HG02588 (cell line): Measurements from ENCODE around the gene BAZ1A.
"Not testable (repeated sequence)": the region's sequence is repeated elsewhere in the genome, so short reads cannot be mapped to it uniquely, and the experiment has no call there.

ENCODE experiments used
- ATAC-seq: cut with Tn5 transposase; IDR thresholded peaks from one replicate; pipeline ENCODE4 v1.9.1; 2021; ENCODE audit warnings: mild to moderate bottlenecking, moderate library complexity; ENCODE audit not compliant: unreplicated experiment

The BAZ1A gene

DNA sequence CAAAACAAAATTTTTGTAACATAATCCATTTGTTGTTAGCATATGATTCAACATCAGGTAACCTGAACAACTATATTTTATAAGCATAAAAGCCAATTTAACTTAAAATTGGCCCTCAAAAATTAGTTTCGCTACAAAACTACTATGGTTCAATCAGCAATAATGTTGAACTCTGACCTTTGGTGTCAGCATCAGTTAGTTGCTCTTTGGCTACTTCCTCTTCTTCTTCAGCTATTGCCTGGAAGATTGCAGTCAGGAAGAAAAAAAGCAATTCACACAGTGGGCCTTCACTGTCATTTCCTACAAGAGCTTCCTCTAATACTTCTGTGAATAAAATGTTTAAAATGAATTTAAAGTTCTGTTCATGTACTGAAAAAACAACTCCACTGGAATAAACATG, 82.6 kb downstream of the BAZ1A start:
- no peak for ATAC-seq

DNA sequence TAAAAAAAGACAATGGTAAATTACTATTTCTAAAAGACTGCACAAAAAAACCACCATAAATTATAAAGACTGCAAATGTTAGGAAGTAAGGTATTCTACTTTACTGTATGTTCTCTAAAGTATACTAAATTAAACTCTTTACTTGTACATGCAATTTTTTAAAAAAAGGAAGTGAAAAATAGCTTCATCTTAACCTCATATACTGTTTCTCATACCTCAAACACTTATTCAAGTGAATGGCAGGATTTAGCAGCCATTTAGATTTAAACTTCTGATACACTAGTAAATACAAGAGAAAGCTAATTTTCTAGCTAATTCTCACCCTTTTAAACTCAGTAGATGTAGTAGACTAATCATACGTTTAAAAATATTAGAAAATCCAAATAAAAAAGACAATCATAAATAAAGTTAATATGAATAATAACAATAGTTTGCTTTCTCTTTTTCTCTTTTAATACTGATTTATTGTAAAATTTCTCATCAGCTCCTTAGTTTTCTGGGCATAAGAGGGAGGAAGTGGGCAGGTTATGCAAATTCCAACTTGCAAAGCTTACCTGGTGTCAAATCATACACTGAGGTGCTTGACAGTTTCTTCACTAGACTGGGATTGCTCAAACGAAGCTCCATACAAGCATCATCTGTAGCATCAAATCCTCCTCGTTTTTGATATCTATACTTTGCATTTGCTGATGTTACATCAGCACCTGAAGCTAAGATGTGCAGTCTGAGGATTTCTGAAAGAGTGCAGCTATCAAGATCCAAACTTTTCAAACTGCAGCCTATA, 89.7 kb downstream of the BAZ1A start:
- ATAC-seq: no peak

DNA sequence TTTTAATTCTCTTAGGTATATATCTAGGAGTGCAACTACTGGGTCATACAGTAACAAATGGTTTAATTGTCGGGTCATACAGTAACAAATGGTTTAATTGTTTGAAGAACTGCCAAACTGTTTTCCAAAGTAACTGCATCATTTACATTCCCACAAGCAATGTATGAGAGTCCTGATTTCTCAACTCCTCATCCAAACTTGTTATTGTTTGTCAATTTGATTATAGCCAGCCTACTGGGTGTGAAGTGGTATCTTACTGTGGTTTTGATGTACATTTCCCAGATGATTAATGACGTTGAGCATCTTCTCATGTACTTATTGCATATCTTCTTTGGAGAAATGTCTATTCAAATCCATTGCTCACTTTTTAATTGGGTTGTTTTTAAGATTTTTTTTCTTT, 93.1 kb downstream of the BAZ1A start:
- no peak for ATAC-seq

DNA sequence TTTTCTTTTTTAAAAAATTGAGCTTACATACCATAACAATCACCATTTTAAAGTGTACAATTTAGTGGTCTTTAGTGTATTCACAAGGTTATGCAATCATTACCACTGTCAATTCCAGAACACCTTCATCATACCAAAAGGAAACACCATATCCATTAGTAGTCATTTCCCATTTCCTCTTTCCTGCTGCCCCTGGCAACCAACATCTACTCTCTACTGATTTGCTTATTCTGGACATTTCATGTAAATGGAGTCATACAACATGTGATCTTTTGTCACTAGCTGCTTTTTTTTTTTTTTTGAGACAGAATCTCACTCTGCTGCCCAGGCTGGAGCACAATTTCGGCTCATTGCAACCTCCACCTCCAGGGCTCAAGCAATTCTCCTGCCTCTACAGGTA, 93.9 kb downstream of the BAZ1A start:
- ATAC-seq: no peak

DNA sequence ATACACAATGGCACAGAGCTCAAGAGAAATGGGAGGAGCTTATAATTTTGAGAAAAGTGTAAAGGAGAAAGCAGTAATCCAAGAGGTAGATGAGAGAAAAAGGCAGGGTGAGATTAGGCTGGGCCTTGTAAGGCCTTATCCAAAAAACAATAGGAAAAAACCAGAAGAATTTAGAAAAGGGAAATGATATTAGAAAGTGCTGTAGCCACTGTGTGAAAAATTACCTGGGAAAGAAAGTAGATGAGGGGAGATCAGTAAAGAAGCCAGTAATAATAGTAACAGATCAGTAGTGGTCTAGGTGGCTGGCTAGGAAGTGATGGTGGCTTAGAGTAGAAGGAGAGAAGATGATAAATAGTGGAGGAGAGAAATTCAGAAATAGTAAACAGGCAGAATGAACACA, 94.5 kb downstream of the BAZ1A start:
- ATAC-seq: no peak

DNA sequence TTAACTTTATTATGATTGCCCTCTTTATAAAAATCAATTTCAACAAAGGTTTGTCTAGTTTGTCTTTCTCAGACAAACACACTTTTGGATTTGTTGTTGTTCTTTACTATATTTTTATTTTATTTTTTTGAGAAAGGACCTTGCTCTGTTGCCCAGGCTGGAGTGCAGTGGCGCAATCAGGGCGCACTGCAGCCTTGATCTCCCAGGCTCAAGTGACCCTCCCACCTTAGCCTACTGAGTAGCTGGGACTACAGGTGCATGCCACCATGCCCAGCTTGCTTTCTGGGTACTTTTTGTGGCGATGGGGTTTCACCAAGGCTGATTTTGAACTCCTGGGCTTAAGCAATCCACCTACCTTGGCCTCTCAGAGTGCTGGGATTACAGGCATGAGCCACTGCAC, 96.4 kb downstream of the BAZ1A start:
- no peak for ATAC-seq

DNA sequence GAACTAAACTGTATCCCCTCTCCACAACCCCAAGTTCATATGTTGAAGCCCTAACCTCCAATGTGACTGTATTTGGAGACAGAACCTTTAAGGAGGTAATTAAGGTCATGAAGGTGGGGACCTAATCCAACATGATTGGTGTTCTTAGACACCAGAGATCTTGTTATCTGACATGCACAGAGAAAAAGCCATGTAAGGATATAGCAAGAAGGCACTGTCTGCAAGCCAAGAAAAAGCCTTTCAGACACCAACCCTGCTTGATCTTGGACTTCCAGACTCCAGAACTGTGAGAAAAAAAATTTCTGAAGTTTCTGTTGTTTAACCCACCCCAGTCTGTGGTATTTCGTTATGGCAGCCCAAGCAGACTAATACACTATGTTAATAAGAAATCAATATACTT, 98.5 kb downstream of the BAZ1A start:
- no peak for ATAC-seq

DNA sequence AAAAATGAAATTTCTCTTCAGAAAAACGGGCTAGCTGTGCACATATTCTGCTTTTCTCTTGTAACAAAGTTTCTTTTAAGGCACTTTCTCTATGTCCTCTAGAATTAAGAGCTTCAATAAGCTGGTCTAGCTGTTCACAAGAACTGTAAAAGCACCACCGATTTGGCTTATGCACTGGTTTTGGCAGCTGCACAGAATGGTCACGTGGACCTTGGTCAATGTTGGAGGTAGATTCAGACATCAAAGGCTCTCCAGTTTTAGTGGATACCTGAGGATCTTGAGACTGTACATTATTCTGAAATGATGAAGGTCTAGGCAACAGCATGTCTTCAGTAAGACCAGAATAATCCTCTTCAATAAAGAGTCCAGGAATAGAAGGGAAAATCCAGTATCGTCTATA, 99.2 kb downstream of the BAZ1A start:
- ATAC-seq: no peak

DNA sequence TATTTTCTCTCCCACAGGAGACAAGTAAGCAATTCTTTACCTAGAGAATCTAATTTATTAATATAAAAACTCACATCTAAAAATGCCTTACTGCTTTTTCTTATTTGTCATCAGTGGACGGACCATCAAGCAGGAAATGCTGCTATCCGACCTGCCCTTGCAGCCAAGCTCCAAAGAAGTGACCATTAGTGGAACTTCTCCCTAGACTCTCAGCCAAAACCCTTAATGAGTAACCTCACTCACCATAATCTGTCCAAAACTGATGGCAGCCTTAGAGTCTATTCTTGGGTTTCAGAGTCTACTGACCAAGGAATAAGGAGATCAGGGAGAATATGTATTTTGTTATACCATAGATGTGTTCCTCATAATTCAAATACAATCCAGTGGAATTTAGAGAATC, 99.8 kb downstream of the BAZ1A start:
- no peak for ATAC-seq

DNA sequence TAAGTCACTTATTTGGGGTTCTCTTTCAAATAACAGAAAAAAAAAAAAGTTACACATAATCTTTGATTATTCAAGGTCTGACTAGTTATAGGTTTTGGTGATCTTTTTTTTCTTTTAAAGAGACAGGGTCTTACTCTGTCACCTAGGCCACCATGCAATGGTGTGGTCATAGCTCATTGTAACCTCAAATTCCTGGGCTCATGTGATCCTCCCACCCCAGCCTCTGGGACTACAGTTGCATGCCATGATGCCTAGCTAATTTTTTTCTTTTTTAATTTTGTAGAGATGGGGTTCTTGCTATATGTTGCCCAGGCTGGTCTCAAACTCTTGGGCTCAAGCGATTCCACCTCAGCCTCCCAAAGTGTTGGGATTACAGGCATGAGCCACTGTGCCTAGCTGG, 104.3 kb downstream of the BAZ1A start:
- ATAC-seq: no peak

DNA sequence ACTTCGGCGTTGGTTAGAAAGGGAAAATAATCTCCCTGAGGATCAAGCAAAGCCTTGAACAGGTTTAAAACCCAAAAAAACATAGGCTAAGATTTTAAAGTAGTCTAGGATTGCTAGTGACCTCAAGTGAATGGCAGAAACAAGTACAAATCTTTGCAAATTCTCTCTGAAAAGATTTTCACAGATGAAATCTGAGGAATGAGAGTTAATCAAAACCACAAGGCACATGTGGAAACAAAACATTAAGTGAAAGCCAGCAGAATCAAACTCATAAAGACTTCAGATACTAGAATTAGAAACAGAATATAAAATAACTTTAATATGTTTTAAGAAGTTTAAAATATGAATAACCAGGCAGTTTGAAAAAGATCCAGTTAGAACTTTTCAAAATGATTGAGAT, 108.6 kb downstream of the BAZ1A start:
- no peak for ATAC-seq

DNA sequence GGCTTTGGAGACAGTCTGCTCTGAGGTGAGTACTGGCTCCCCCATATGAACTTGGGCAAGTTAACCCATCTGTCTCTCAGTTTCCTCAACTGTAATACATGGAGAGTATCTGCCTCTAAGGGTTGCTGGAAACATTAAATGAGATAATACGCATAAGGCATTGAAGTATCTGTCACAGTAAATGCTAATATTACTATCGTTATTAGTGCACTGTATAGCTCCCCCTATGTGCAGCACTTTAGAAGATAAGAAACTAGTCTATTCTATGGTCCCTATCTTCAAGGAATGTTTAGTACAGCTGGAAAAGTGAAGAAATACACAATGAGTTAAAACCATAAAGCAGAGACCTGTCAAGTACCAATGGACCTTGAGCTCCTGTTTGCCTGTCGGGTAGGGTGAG, 109.1 kb downstream of the BAZ1A start:
- no peak for ATAC-seq

DNA sequence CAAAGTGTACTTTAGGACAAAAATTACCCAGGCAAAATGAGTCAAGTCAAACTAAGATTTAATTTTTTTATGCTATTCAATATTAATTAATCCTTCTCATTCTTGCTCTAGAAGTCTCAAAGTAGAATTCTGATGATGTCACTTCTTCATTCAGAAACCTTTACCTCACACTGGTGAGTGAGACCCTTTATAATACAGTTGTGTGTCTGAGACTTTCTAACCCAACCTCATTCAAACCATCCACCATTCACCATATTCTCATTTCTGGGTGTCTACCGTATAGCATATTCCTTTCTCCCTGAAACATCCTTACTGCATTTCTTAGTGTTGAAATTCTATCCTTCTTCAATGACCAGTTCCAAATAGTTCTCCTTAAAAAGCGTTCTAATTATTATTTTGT, 119.9 kb downstream of the BAZ1A start:
- no peak for ATAC-seq

DNA sequence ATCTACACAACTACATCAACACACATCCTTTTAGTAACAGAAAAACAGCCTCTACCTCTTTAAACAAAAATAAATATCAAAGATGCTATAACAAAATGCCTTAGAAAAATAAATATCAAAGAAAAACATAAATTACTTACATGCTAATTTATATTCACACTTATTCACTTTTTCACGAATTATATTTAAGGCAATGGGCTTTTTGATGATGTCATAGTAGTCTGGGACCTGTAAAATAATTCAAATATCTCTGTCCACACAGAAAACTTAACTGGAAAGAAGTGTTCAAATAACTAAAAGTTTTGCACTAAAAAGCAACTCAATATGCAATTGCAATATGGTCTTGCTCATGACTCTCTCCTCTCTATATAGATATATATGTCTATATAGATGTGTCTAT, 120.5 kb downstream of the BAZ1A start:
- no peak for ATAC-seq

DNA sequence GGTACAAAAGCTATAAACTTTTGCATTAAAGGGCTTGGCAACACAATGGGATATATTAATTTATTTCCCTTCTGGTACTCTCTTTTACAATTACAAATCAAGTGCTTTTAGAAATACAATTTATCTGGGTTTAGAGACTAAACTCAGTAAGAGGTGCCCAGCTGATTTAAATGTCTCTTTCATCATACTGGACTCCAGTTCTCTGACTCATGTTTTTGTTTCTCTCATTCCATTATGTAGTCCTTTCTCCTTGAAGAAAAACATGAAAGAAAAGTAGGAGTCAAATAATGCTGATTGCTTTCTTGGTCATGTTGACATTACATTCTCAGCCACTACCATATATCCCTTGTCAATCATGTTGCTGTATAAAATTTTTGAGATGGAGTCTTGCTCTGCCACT, 124.5 kb downstream of the BAZ1A start:
- no peak for ATAC-seq

DNA sequence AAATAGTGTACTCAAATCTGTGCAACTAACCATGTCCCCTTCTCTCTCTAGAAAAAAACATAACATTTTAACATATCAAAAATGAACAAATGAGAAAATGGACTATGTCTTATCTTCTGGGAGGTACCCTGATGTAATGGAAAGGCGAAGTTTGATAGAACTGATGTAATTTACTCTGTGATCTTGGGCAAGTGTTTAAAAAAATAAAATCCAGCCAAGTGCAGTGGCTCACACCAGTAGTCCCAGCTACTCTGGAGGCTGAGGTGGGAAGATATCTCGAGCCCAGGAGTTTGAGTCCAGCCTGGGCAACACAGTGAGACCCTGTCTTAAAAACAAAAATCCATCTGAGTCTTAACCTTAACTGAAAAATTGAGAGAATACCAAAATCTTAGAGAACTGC, 124.9 kb downstream of the BAZ1A start:
- ATAC-seq: no peak

DNA sequence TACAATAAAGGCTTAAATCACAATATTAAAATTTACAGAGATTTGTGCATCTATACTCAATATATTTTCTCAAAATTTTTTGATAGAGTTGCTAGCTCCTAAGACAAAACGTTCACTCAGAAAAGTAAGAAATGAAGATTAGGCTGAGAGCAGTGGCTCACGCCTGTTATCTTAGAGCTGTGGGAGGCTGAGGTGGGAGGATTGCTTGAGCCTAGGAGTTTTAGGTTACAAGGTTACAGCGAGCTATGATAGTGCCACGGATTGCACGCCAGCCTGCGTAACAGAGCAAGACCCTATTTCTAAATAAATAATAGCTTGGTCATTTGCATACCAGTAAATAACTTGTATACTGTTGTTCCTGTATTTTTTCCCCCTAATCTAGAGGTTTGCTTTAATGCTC, 125.8 kb downstream of the BAZ1A start:
- ATAC-seq: no peak

DNA sequence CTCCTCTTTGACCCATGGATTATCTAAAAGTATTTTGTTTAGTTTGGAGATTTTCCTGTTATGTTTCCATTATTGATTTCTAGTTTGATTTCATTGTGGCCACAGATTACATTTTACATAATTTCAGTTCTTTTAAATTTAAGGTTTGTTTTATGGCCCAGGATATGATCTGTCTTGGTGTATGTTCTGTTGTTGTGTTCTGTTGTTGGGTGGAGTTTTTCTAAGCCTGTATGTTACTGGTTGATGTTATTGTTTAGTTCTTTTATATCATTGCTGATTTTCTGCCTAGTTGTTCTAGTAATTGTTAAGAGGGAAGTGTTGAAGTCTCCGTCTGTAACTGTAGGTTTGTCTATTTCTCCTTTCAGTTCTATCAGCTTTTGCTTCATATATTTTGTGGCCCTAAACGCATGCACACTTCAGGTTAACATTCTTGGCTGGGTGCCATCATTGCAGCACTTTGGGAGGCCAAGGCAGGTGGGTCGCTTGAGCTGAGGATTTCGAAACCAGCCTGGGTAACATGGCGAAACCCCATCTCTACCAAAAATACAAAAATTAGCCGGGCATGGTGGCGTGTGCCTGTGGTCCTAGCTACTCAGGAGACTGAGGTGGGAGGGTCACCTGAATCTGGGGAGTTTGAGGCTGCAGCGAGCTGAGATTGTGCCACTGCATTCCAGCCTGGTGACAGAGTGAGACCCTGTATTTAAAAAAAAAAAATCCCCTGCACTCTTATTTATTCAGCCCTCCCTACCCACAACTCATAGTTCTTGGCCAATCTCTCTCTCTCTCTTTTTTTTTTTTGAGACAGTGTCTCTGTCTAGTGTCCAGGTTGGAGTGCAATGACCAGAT, 132.7 kb downstream of the BAZ1A start:
- ATAC-seq: no peak

DNA sequence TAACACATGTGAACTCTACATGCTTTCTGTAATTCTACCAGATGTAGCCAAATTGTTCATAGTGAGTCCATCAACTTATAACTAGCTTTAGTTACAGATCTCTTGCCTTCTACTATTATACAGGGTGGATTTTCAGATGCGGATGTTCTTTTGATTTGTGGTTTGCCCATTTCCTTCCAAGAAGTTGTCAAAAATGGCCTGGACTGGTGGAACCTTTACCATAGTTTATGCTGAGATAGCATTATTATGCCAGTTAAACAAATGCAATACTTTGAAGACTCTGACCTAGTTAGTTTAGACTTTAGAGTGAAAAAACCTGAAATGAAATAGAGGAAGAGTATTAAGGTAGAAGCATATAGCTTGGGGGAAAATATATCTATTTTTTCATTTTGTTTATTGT, 133.3 kb downstream of the BAZ1A start:
- ATAC-seq: no peak

DNA sequence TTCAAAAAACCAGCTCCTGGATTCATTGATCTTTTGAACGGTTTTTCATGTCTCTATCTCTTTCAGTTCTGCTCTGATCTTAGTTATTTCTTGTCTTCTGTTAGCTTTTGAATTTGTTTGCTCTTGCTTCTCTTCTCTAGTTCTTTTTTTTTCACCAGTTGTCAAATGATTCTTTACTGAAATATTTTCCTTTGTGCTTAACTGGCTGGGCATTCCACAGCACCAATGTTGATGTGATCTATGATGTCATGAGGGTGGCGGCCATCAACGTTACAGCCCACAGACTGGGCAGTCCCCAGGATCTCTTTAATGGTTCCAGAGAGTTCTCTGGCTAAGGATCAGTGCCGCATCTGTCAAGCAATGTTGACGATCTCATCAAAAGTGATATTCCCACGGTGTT, 135.0 kb downstream of the BAZ1A start:
- ATAC-seq: not testable (repeated sequence)

DNA sequence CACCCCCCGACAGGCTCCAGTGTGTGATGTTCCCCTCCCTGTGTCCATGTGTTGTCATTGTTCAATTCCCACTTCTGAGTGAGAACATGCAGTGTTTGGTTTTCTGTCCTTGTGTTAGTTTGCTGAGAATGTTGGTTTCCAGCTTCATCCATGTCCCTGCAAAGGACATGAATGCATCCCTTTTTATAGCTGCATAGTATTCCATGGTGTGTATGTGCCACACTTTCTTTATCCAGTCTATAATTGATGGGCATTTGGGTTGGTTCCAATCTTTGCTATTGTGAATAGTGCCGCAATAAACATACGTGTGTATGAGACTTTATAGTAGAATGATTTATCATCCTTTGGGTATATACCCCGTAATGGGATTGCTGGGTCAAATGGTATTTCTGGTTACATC, 138.1 kb downstream of the BAZ1A start:
- ATAC-seq: not testable (repeated sequence)

DNA sequence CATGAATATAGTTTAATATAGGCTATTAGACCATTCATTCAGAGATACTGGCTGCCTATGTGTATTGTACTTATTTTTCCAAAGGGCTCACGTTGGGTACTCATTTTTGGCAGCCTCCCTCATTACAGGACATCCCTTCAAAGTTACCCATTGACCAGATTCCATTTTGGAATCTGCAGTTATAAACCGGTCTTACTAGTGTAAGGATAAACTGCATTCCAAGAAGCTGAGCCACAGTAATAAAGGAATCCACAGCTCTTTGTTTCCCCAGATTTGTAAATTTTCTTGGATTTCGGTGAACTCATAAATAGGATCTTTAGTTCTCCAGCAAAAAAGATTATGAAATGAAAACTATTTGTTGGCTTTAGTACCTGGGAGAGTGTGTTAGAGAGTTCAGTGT, 141.9 kb downstream of the BAZ1A start:
- ATAC-seq: no peak
